PC-9 (cell line): Measurements from ENCODE around the gene NOP53. TPM values are rescaled to one million over a fixed set of nuclear protein-coding genes. Genes with fewer than 3 reads are reported as not detected.

ENCODE experiments used
- BruUV-seq: library from RNA; stranded (reverse); fragments of 400-500 nt; replicated peaks from 2 replicates; lab custom pipeline; 2021; lab: Mats Ljungman, UMichigan
- CTCF ChIA-PET: fragments of 300-600 bp; sonication (Branson Sonifier 250); formaldehyde crosslinking; loops from one replicate; lab custom pipeline; 2022; ENCODE audit warnings: antibody characterized with exemption; lab: Charles Lee
- POLR2A ChIA-PET: fragments of 300-600 bp; sonication (Branson Sonifier 250); formaldehyde crosslinking; loops from one replicate; lab custom pipeline; 2022; ENCODE audit warnings: antibody characterized with exemption; ENCODE audit not compliant: unreplicated experiment; lab: Charles Lee
- DNase-seq, 2 experiments: peaks; one replicate each; pipeline versions ENCODE4 v3.0.0 to v3.0.0-alpha.2; 2015 to 2022; ENCODE audit warnings: mixed read lengths in 1 of 2
- H2AFZ ChIP-seq: fragments of 200-600 bp; sonication (generic); 2 replicates; pipeline ENCODE4 v1.8.1; 2017; ENCODE audit warnings: antibody characterized with exemption
- H3F3A ChIP-seq: fragments of 200-600 bp; sonication (generic); 2 replicates; pipeline ENCODE4 v1.8.1; 2017; ENCODE audit warnings: antibody characterized with exemption, mild to moderate bottlenecking, low read depth; ENCODE audit not compliant: insufficient read depth
- H3K27ac ChIP-seq: fragments of 200-600 bp; sonication (generic); 2 replicates; pipeline ENCODE4 v1.6.1; 2016; ENCODE audit warnings: mixed run types
- H3K27me3 ChIP-seq: fragments of 200-600 bp; sonication (generic); 2 replicates; pipeline ENCODE4 v1.6.1; 2016; ENCODE audit warnings: low read depth, mixed run types; ENCODE audit not compliant: insufficient read depth
- H3K36me3 ChIP-seq: fragments of 200-600 bp; sonication (generic); 2 replicates; pipeline ENCODE4 v1.6.1; 2016; ENCODE audit warnings: low read depth, mixed run types
- H3K4me1 ChIP-seq: fragments of 200-600 bp; sonication (generic); replicated peaks from 2 replicates; pipeline ENCODE4 v1.6.1; 2016; ENCODE audit warnings: mixed run types; ENCODE audit not compliant: insufficient read depth
- H3K4me2 ChIP-seq: fragments of 200-600 bp; sonication (generic); 2 replicates; pipeline ENCODE4 v1.6.1; 2017; ENCODE audit warnings: mixed run types
- H3K4me3 ChIP-seq: fragments of 200-600 bp; sonication (generic); 2 replicates; pipeline ENCODE4 v1.6.1; 2016; ENCODE audit warnings: mixed run types
- H3K79me2 ChIP-seq: fragments of 200-600 bp; sonication (generic); 2 replicates; pipeline ENCODE4 v1.6.1; 2017; ENCODE audit warnings: low read depth, mixed run types
- H3K9me2 ChIP-seq: fragments of 200-600 bp; sonication (generic); 2 replicates; pipeline ENCODE4 v1.8.1; 2017; ENCODE audit warnings: mild to moderate bottlenecking; ENCODE audit not compliant: insufficient read depth
- H3K9me3 ChIP-seq: fragments of 200-600 bp; sonication (generic); 2 replicates; pipeline ENCODE4 v1.8.1; 2016; ENCODE audit warnings: low read depth; ENCODE audit not compliant: insufficient read depth
- H4K20me1 ChIP-seq: fragments of 200-600 bp; sonication (generic); 2 replicates; pipeline ENCODE4 v1.8.1; 2017; ENCODE audit not compliant: insufficient read depth
- CTCF ChIP-seq: fragments of 200-600 bp; sonication (generic); conservative IDR thresholded peaks from 2 replicates; pipeline ENCODE4 v1.6.1; 2017; ENCODE audit warnings: mixed run types, antibody characterized with exemption, mild to moderate bottlenecking, moderate library complexity
- EZH2 ChIP-seq: fragments of 200-600 bp; sonication (generic); IDR thresholded peaks from 2 replicates; pipeline ENCODE4 v1.8.0; 2017; ENCODE audit warnings: antibody characterized with exemption, low read depth
- intact Hi-C: fragments of 100-400 bp; cut with micrococcal nuclease; formaldehyde crosslinking; loops from one replicate; pipeline ENCODE4 v1.10.0; 2022; ENCODE audit not compliant: unreplicated experiment
- total RNA-seq: library from RNA; stranded (reverse); gene quantifications from 2 replicates; pipeline ENCODE4 v1.2.3, GENCODE V29; 2021

The NOP53 gene
- total RNA-seq, 1 experiment from 2014 or later = 225 TPM

GRCh38 chr19:47750752-47751151 is 5.4 kb downstream of the NOP53 start:
- CTCF ChIA-PET = no interaction called here
- no peak overlapping the region for H3K27ac ChIP-seq

GRCh38 chr19:47752440-47753211 is 7.3 kb downstream of the NOP53 start:
- TF ChIP-seq CTCF = no peak
- no peak for TF ChIP-seq EZH2
- H3K79me2 ChIP-seq = peaks cover 26% of the 10 kb centered on the region
- peaks cover 43% of the 10 kb centered on the region for H4K20me1 ChIP-seq
- peaks cover 61% of the 10 kb centered on the region for H3K36me3 ChIP-seq
- H3K27ac ChIP-seq = no peak overlapping the region
- CTCF ChIA-PET = no interaction called here
- no TSS peak for BruUV-seq
- no peaks in the 10 kb centered on the region for H3K27me3 ChIP-seq
- intact Hi-C loops = no loop called here
- no peak overlapping the region for H3K4me3 ChIP-seq
- no peak for DNase-seq
- H3K4me2 ChIP-seq = no peak overlapping the region
- POLR2A ChIA-PET = no interaction called here
- no peaks in the 10 kb centered on the region for H3K9me2 ChIP-seq
- no peak overlapping the region for H2AFZ ChIP-seq
- H3F3A ChIP-seq = peaks cover 27% of the 10 kb centered on the region; the same call in 1 of the 2 replicates
- no peaks in the 10 kb centered on the region for H3K9me3 ChIP-seq
- no peaks in the 10 kb centered on the region for H3K4me1 ChIP-seq

More at GRCh38 chr19:47750752-47751151, 5.4 kb downstream of the NOP53 start:
- peaks cover 9% of the 10 kb centered on the region for H3K4me1 ChIP-seq
- H3K27me3 ChIP-seq = no peaks in the 10 kb centered on the region
- intact Hi-C loops = no loop called here
- peaks cover 16% of the 10 kb centered on the region; the same call in 1 of the 2 replicates for H3F3A ChIP-seq
- no peaks in the 10 kb centered on the region for H3K9me3 ChIP-seq
- POLR2A ChIA-PET = no interaction called here
- no peak overlapping the region for H2AFZ ChIP-seq
- peaks cover 70% of the 10 kb centered on the region for H3K36me3 ChIP-seq
- peaks cover 55% of the 10 kb centered on the region for H4K20me1 ChIP-seq
- no TSS peak for BruUV-seq
- H3K4me2 ChIP-seq = no peak overlapping the region
- DNase-seq = no peak
- no peaks in the 10 kb centered on the region for H3K9me2 ChIP-seq
- no peak overlapping the region for H3K4me3 ChIP-seq
- no peak for TF ChIP-seq CTCF
- no peak for TF ChIP-seq EZH2
- peaks cover 45% of the 10 kb centered on the region for H3K79me2 ChIP-seq

GRCh38 chr19:47754206-47755064 is 9.1 kb downstream of the NOP53 start:
- Histone ChIP-seq H3K4me3 (no peak overlapping the region), H3K4me1 (no peaks in the 10 kb centered on the region), H3K27ac (no peak overlapping the region), H4K20me1 (peaks cover 37% of the 10 kb centered on the region), H3K79me2 (peaks cover 9% of the 10 kb centered on the region), H3K27me3 (no peaks in the 10 kb centered on the region), H3F3A (peaks cover 40% of the 10 kb centered on the region; the same call in 1 of the 2 replicates), H3K36me3 (peaks cover 50% of the 10 kb centered on the region), H3K9me2 (no peaks in the 10 kb centered on the region), H2AFZ (no peak overlapping the region), H3K4me2 (no peak overlapping the region), H3K9me3 (no peaks in the 10 kb centered on the region)
- ChIA-PET CTCF (no interaction called here), POLR2A (no interaction called here)
- intact Hi-C loops = no loop called here
- no peak for DNase-seq
- no peak for TF ChIP-seq EZH2
- no peak for TF ChIP-seq CTCF
- no TSS peak for BruUV-seq
